DLD1 (cell line): Measurements from ENCODE around the gene CLCN7.

ENCODE experiments used
- in situ Hi-C: cut with HindIII; loops from 2 replicates; pipeline ENCODE4 v1.10.0; 2017; ENCODE audit warnings: low sequenced_read_pairs

The CLCN7 gene

GRCh38 chr16:1431497-1432270, 43.1 kb downstream of the CLCN7 start:
- in situ Hi-C loops: no loop called here

- in situ Hi-C loops: no loop called here
Measured at GRCh38 chr16:1430759-1431496, 43.9 kb downstream of the CLCN7 start, which contains the start of gene PERCC1. Gene PERCC1, plus strand, starts transcription at chr16:1431078. Its CDS starts 1,516 bp downstream, at chr16:1432594.

- in situ Hi-C loops: no loop called here
Measured at GRCh38 chr16:1430214-1430758, 44.5 kb downstream of the CLCN7 start.

- in situ Hi-C loops: no loop called here
Measured at GRCh38 chr16:1429631-1430030, 45.2 kb downstream of the CLCN7 start.

- in situ Hi-C loops: no loop called here
Measured at GRCh38 chr16:1429012-1429411, 45.8 kb downstream of the CLCN7 start.

- in situ Hi-C loops: no loop called here
Measured at GRCh38 chr16:1428511-1428910, 46.3 kb downstream of the CLCN7 start.

- in situ Hi-C loops: no loop called here
Measured at GRCh38 chr16:1427473-1428461, 47.1 kb downstream of the CLCN7 start.

- in situ Hi-C loops: no loop called here
Measured at GRCh38 chr16:1426734-1427471, 47.9 kb downstream of the CLCN7 start.

- in situ Hi-C loops: no loop called here
Measured at GRCh38 chr16:1425616-1426370, 49.0 kb downstream of the CLCN7 start.

GRCh38 chr16:1424028-1424427, 50.8 kb downstream of the CLCN7 start:
- in situ Hi-C loops: no loop called here

- in situ Hi-C loops: no loop called here
Measured at GRCh38 chr16:1422076-1422475, 52.8 kb downstream of the CLCN7 start.

- in situ Hi-C loops: no loop called here
Measured at GRCh38 chr16:1420111-1420539, 54.7 kb downstream of the CLCN7 start.

GRCh38 chr16:1416521-1416941, 58.3 kb downstream of the CLCN7 start:
- in situ Hi-C loops: no loop called here

- in situ Hi-C loops: no loop called here
Measured at GRCh38 chr16:1414532-1415260, 60.1 kb downstream of the CLCN7 start, which contains the start of gene UNKL. Gene UNKL, minus strand, starts transcription at chr16:1414704. Its CDS starts 13 bp downstream, at chr16:1414691.

GRCh38 chr16:1413684-1414531, 60.9 kb downstream of the CLCN7 start:
- in situ Hi-C loops: no loop called here

- in situ Hi-C loops: no loop called here
Measured at GRCh38 chr16:1412847-1413246, 62.0 kb downstream of the CLCN7 start.

- in situ Hi-C loops: no loop called here
Measured at GRCh38 chr16:1408171-1408837, 66.5 kb downstream of the CLCN7 start.
